ENCODE measurements around the gene FLVCR2.

DNA sequence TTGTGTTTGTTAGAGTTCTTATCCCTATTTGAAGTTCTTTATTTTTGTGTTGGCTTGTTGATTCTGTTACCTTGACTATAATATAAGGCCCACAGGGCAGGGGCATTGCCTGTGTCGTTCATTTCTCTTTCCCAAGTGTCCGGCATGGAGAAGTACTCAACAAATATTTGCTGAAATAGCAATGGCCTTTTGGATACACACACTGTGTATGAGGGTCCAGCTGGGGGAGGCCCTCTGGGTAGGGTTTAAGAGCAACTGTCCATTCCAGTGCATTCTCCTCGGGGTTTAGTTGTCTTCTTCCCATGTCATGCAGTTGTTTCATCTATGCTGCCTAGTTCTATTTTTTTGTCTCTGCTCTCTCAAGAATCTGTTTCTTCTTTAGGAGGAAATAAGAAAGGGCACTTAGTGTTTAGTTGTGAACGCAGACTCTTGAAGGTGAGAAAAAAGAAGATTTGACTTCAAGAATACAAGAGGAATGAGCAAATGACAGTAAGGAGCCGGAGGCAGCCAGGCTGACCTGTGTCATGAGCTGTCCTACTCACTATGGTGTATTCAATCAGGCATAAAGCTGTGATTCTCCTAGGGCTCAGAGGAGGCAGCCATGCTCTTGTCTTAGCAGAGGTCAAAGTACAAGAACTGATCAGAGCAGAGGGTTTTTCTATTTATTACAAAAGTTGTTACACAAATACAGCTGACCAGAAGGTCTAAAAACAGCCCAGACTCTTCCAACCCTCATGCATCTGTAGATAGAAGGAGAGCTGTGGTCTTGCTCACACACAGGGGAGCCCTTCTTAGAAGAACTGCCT, 72.0 kb downstream of the FLVCR2 start:
- TF ChIP-seq FOXM1 (IDR thresholded peaks at IDR 0.05; ENCODE audit: borderline replicate concordance): no peak
- TF ChIP-seq LEF1 (IDR thresholded peaks at IDR 0.05; ENCODE audit: borderline replicate concordance): no peak
- TF ChIP-seq FOXA1 (IDR thresholded peaks at IDR 0.05): no peak
- no peak for TF ChIP-seq FOXK2 (IDR thresholded peaks at IDR 0.05)
- TF ChIP-seq ELF4 (IDR thresholded peaks at IDR 0.05): no peak
- TF ChIP-seq SP1 (IDR thresholded peaks at IDR 0.05): no peak
- no peak for TF ChIP-seq NFRKB (IDR thresholded peaks at IDR 0.05)
- no peak for TF ChIP-seq CTBP1 (IDR thresholded peaks at IDR 0.05; ENCODE audit: borderline replicate concordance)
- TF ChIP-seq BHLHE40 (IDR thresholded peaks at IDR 0.05; ENCODE audit: borderline replicate concordance): no peak
- TF ChIP-seq, protein P1, sequence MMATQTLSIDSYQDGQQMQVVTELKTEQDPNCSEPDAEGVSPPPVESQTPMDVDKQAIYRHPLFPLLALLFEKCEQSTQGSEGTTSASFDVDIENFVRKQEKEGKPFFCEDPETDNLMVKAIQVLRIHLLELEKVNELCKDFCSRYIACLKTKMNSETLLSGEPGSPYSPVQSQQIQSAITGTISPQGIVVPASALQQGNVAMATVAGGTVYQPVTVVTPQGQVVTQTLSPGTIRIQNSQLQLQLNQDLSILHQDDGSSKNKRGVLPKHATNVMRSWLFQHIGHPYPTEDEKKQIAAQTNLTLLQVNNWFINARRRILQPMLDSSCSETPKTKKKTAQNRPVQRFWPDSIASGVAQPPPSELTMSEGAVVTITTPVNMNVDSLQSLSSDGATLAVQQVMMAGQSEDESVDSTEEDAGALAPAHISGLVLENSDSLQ (IDR thresholded peaks at IDR 0.05): no peak
- no peak for TF ChIP-seq ZNF384 (IDR thresholded peaks at IDR 0.05)

Measured in HEK293T (cell line).